Gastroesophageal sphincter (tissue), 3 donors: ENCODE measurements around the gene WBP1L.

Experiments used
- EP300 ChIP-seq: sonication (generic); formaldehyde crosslinking; IDR thresholded peaks from one replicate; pipeline ENCODE4 v1.6.1; 2017; ENCODE audit warnings: antibody characterized with exemption, mild to moderate bottlenecking
- POLR2A ChIP-seq, 2 donors: fragments of 450-650 bp; IDR thresholded peaks; one replicate each; pipeline ENCODE4 v1.6.1; 2017; ENCODE audit warnings: antibody characterized with exemption in 2 of 2, mild to moderate bottlenecking in 2 of 2, moderate library complexity in 1 of 2
- POLR2AphosphoS5 ChIP-seq: sonication (generic); formaldehyde crosslinking; IDR thresholded peaks from one replicate; pipeline ENCODE4 v1.6.1; 2017; ENCODE audit warnings: antibody characterized with exemption
- TF ChIP-seq, protein P1 (sequence below), 4 experiments: fragments of 200-600 bp in 2 of 4; fragments of 450-650 bp in 2 of 4; sonication (generic) in 1 of 4; IDR thresholded peaks; one replicate each; pipeline ENCODE4 v1.5.1; 2017 to 2019; ENCODE audit warnings: antibody characterized with exemption in 4 of 4, mild to moderate bottlenecking in 2 of 4, moderate library complexity in 2 of 4

DNA sequence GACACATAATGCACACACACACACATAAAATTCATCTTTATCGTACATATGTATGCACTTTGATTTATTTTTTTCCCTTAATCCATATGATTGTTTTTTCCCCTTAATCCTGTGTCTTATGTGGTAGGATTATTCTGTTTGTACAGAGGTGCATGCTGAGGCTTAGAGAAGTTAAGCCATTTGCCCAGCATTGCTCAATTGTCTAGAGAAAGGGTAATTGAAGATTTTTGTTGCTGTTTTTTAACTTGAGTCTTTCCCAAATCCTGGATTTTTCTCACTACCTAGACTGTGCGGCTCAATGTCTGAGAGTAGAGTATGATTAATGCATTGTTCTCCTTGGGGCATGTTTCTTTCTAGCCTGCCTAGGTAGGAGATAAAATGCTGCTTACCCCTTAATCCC is 35.0 kb downstream of the WBP1L start:
- TF ChIP-seq, protein P1, sequence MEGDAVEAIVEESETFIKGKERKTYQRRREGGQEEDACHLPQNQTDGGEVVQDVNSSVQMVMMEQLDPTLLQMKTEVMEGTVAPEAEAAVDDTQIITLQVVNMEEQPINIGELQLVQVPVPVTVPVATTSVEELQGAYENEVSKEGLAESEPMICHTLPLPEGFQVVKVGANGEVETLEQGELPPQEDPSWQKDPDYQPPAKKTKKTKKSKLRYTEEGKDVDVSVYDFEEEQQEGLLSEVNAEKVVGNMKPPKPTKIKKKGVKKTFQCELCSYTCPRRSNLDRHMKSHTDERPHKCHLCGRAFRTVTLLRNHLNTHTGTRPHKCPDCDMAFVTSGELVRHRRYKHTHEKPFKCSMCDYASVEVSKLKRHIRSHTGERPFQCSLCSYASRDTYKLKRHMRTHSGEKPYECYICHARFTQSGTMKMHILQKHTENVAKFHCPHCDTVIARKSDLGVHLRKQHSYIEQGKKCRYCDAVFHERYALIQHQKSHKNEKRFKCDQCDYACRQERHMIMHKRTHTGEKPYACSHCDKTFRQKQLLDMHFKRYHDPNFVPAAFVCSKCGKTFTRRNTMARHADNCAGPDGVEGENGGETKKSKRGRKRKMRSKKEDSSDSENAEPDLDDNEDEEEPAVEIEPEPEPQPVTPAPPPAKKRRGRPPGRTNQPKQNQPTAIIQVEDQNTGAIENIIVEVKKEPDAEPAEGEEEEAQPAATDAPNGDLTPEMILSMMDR (IDR thresholded peaks at IDR 0.05), result no peak
- TF ChIP-seq POLR2AphosphoS5, result no peak
- no peak for TF ChIP-seq POLR2A (IDR thresholded peaks at IDR 0.05)
- no peak for TF ChIP-seq EP300
